Panc1 (cell line): ENCODE measurements around the gene NRG2. TPM values are rescaled to one million over a fixed set of nuclear protein-coding genes. Genes with fewer than 3 reads are reported as not detected.

Source experiments
- ATAC-seq: fragments of 200-7000 bp; cut with Tn5 transposase; 2 replicates; pipeline ENCODE4 v1.9.1; 2020; ENCODE audit warnings: mild to moderate bottlenecking, moderate library complexity
- BruUV-seq: library from RNA; stranded (reverse); fragments of 400-500 nt; replicated peaks from 2 replicates; lab custom pipeline; 2021; lab: Mats Ljungman, UMichigan
- CTCF ChIA-PET: fragments of 300-600 bp; sonication (Branson Sonifier 250); formaldehyde crosslinking; loops from one replicate; lab custom pipeline; 2022; ENCODE audit warnings: antibody characterized with exemption; lab: Charles Lee
- POLR2A ChIA-PET: fragments of 300-600 bp; sonication (Branson Sonifier 250); formaldehyde crosslinking; loops from one replicate; lab custom pipeline; 2022; ENCODE audit warnings: antibody characterized with exemption; lab: Charles Lee
- DNase-seq: peaks from one replicate; pipeline ENCODE4 v3.0.0-alpha.2; 2010; ENCODE audit warnings: low read depth, low spot score
- H3K27ac ChIP-seq: 2 replicates; pipeline ENCODE4 v1.5.1; 2011; ENCODE audit warnings: mild to moderate bottlenecking, low read length, inconsistent platforms
- H3K27me3 ChIP-seq: fragments of 200-500 bp; sonication (Bioruptor generic); 2 replicates; pipeline ENCODE4 v1.6.0; 2014; ENCODE audit warnings: low read length, inconsistent platforms; ENCODE audit not compliant: control insufficient read depth, insufficient read depth
- H3K36me3 ChIP-seq: fragments of 200-500 bp; sonication (Bioruptor generic); 2 replicates; pipeline ENCODE4 v1.5.1; 2014; ENCODE audit warnings: inconsistent platforms, mild to moderate bottlenecking, low read length, moderate library complexity; ENCODE audit not compliant: control insufficient read depth, insufficient read depth
- H3K4me1 ChIP-seq: 2 replicates; pipeline ENCODE4 v1.5.1; 2011; ENCODE audit warnings: inconsistent platforms, mild to moderate bottlenecking, low read length, moderate library complexity; ENCODE audit not compliant: control insufficient read depth, insufficient read depth
- H3K4me3 ChIP-seq, 2 experiments: 2 replicates each; pipeline ENCODE4 v1.5.1; 2011 to 2012; ENCODE audit warnings: low read depth in 2 of 2, low read length in 2 of 2, mild to moderate bottlenecking in 2 of 2, inconsistent platforms in 1 of 2, moderate library complexity in 1 of 2
- H3K9me3 ChIP-seq: fragments of 200-500 bp; sonication (Bioruptor generic); 2 replicates; pipeline ENCODE4 v1.5.1; 2014; ENCODE audit warnings: low read depth, mild to moderate bottlenecking, inconsistent platforms, low read length, moderate library complexity; ENCODE audit not compliant: control insufficient read depth, insufficient read depth
- POLR2AphosphoS5 ChIP-seq: IDR thresholded peaks from 2 replicates; pipeline ENCODE4 v1.6.1; 2012; ENCODE audit warnings: mild to moderate bottlenecking, low read depth, low read length, moderate library complexity
- SIN3A ChIP-seq: IDR thresholded peaks from 2 replicates; pipeline ENCODE4 v1.6.1; 2012; ENCODE audit warnings: low read depth, mild to moderate bottlenecking, low read length, moderate library complexity, borderline replicate concordance; ENCODE audit not compliant: insufficient read depth
- TCF7L2 ChIP-seq: IDR thresholded peaks from 2 replicates; pipeline ENCODE4 v1.6.1; 2011; ENCODE audit warnings: mild to moderate bottlenecking, low read depth, low read length, inconsistent platforms
- in situ Hi-C: cut with HindIII; loops from 2 replicates; pipeline ENCODE4 v1.10.0; 2016; ENCODE audit warnings: low sequenced_read_pairs, low pct_unique_long_range_greater_than_20kb
- intact Hi-C: fragments of 100-400 bp; cut with micrococcal nuclease; formaldehyde crosslinking; loops from one replicate; pipeline ENCODE4 v1.10.0; 2022; ENCODE audit not compliant: unreplicated experiment
- total RNA-seq: library from RNA; stranded (reverse); gene quantifications from one replicate; pipeline ENCODE4 v1.2.1, GENCODE V29; 2021; ENCODE audit not compliant: unreplicated experiment
- TF ChIP-seq, protein P1 (sequence below), 2 experiments: IDR thresholded peaks; 2 replicates each; pipeline ENCODE4 v1.6.1; 2011 to 2012; ENCODE audit warnings: low read depth in 2 of 2, control low read depth in 1 of 2, low read length in 1 of 2, mild to moderate bottlenecking in 1 of 2, moderate library complexity in 1 of 2; ENCODE audit not compliant: insufficient read depth in 1 of 2
- TF ChIP-seq, protein P2 (sequence below): fragments of 450-650 bp; IDR thresholded peaks from 2 replicates; pipeline ENCODE4 v1.5.1; 2017; ENCODE audit warnings: mild to moderate bottlenecking

Gene NRG2
- total RNA-seq, 1 experiment from 2014 or later, result 20.2 TPM

DNA sequence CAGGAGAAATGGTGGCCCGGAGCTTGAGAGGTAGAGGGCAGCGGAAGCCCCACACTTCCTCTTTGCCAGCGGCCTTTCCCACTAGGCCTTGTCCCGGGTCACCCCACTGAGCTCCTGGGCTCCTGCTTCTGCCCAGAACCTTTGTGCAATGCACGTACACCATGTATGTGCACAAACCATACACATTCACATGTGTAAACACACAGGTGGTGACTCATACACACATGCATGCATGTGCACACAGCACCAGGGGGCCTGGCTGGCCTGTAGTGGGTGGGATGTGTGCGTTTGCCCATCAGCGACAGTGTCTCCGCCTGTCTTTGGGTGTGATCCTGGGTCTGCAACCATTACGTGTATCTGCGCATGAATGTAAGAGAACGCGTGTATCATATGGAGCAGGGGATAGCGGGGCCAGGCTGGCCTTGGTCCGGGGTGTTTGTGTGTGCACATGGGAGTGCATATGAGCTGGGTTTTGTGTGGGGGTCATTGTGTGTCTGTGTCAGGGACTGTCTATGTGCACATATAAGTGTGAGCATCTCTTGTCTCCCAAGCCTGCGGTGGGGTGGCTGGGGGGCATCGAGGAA, 203.8 kb downstream of the NRG2 start:
- no peaks in the 10 kb centered on the region for H3K9me3 ChIP-seq
- no peak overlapping the region for H3K4me3 ChIP-seq
- ATAC-seq (no peak), DNase-seq (no peak)
- H3K36me3 ChIP-seq, result no peaks in the 10 kb centered on the region
- H3K27me3 ChIP-seq, result no peaks in the 10 kb centered on the region
- BruUV-seq, result no TSS peak
- CTCF ChIA-PET, result no interaction called here
- TF ChIP-seq SIN3A (no peak), TCF7L2 (no peak), POLR2AphosphoS5 (no peak)
- TF ChIP-seq, protein P1, sequence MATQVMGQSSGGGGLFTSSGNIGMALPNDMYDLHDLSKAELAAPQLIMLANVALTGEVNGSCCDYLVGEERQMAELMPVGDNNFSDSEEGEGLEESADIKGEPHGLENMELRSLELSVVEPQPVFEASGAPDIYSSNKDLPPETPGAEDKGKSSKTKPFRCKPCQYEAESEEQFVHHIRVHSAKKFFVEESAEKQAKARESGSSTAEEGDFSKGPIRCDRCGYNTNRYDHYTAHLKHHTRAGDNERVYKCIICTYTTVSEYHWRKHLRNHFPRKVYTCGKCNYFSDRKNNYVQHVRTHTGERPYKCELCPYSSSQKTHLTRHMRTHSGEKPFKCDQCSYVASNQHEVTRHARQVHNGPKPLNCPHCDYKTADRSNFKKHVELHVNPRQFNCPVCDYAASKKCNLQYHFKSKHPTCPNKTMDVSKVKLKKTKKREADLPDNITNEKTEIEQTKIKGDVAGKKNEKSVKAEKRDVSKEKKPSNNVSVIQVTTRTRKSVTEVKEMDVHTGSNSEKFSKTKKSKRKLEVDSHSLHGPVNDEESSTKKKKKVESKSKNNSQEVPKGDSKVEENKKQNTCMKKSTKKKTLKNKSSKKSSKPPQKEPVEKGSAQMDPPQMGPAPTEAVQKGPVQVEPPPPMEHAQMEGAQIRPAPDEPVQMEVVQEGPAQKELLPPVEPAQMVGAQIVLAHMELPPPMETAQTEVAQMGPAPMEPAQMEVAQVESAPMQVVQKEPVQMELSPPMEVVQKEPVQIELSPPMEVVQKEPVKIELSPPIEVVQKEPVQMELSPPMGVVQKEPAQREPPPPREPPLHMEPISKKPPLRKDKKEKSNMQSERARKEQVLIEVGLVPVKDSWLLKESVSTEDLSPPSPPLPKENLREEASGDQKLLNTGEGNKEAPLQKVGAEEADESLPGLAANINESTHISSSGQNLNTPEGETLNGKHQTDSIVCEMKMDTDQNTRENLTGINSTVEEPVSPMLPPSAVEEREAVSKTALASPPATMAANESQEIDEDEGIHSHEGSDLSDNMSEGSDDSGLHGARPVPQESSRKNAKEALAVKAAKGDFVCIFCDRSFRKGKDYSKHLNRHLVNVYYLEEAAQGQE (IDR thresholded peaks at IDR 0.05; ENCODE audit: insufficient read depth in 1 of 2, low read depth in 2 of 2, low read length in 1 of 2), result no peak
- TF ChIP-seq, protein P2, sequence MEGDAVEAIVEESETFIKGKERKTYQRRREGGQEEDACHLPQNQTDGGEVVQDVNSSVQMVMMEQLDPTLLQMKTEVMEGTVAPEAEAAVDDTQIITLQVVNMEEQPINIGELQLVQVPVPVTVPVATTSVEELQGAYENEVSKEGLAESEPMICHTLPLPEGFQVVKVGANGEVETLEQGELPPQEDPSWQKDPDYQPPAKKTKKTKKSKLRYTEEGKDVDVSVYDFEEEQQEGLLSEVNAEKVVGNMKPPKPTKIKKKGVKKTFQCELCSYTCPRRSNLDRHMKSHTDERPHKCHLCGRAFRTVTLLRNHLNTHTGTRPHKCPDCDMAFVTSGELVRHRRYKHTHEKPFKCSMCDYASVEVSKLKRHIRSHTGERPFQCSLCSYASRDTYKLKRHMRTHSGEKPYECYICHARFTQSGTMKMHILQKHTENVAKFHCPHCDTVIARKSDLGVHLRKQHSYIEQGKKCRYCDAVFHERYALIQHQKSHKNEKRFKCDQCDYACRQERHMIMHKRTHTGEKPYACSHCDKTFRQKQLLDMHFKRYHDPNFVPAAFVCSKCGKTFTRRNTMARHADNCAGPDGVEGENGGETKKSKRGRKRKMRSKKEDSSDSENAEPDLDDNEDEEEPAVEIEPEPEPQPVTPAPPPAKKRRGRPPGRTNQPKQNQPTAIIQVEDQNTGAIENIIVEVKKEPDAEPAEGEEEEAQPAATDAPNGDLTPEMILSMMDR, result no peak
- no peaks in the 10 kb centered on the region for H3K4me1 ChIP-seq
- intact Hi-C loops (no loop called here), in situ Hi-C loops (no loop called here)
- POLR2A ChIA-PET, result interaction anchor here (0.5 kb wide), 2 partner anchors 97 to 340 kb away, joined by 3 to 8 read pairs; no protein-coding TSS in a partner anchor
- no peak overlapping the region for H3K27ac ChIP-seq

DNA sequence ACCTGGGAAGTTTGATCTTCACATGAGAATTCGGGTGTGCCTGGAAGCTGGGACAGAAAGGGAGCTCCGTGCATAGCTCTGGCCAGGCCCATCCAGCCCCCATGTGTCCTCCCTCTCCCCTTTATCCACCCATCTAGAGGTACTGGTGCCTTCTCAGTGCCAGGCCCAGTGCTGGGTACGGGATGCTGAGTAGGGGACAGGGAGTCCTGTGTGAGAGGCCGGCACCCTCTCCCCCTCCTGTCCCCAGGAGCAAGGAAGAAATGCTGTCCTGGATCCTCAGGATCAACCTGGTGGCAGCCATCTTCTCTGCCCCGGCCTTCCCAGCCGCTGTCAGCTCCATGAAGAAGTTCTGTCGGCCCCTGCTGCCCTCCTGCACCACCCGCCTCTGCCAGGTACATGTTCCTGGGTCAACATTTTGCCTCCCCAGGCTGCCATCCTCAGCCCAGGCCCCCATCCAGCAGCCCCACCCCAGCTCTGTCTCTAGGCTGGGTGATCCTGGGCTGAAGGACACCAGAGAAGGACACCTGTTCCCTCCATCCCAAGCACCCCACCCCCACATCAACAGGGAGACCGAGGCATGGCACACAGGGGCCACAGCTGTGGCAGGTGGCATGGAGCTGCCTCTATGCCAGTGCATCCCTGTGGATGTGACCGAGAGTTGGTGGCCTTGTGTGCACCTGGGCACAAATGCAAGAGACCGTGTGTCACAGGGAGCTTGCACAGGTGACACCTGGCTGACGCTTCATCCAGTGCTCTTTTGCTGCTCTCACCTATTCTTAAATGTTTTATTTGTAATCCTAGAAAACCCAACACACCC, 204.5 kb downstream of the NRG2 start:
- ChIA-PET POLR2A (interaction anchor here (0.5 kb wide), 1 partner anchor 341 kb away, joined by 3 read pairs; no protein-coding TSS in a partner anchor), CTCF (interaction anchor here (0.6 kb wide), 1 partner anchor 85 kb away, joined by 5 read pairs; no protein-coding TSS in a partner anchor)
- DNase-seq (no peak), ATAC-seq (no peak)
- Histone ChIP-seq H3K4me3 (no peak overlapping the region), H3K36me3 (no peaks in the 10 kb centered on the region), H3K27ac (no peak overlapping the region), H3K4me1 (no peaks in the 10 kb centered on the region), H3K9me3 (no peaks in the 10 kb centered on the region), H3K27me3 (peaks cover 2% of the 10 kb centered on the region; the same call in 1 of the 2 replicates)
- BruUV-seq, result no TSS peak
- in situ Hi-C loops (no loop called here), intact Hi-C loops (no loop called here)
- no peak for TF ChIP-seq POLR2AphosphoS5
- TF ChIP-seq SIN3A, result no peak
- TF ChIP-seq TCF7L2, result no peak
- TF ChIP-seq, protein P2, result no peak
- TF ChIP-seq, protein P1 (IDR thresholded peaks at IDR 0.05; ENCODE audit: insufficient read depth in 1 of 2, low read depth in 2 of 2, low read length in 1 of 2), result no peak
